Stimulated activated CD4-positive, alpha-beta T cell treated with anti-CD3 and anti-CD28 coated beads, Interleukin-12 subunit alpha, Interleukin-12 subunit beta, amount 100 ng/mL, for 24 hours (primary cell): ENCODE measurements around the gene ADM5.
"Not testable (repeated sequence)": the region's sequence is repeated elsewhere in the genome, so short reads cannot be mapped to it uniquely, and the experiment has no call there.

ENCODE experiments used
- DNase-seq, 2 experiments: peaks; one replicate each; pipeline ENCODE4 v3.0.0-alpha.2; 2020; ENCODE audit warnings: low read depth in 2 of 2

Gene ADM5

GRCh38 chr19:49701271-49701786 lies 11.9 kb downstream of the ADM5 start:
- DNase-seq, result no peak

- no peak for DNase-seq
Observed at GRCh38 chr19:49704888-49705642, 15.7 kb downstream of the ADM5 start.

- DNase-seq, result no peak
Observed at GRCh38 chr19:49705919-49706318, 16.5 kb downstream of the ADM5 start.

GRCh38 chr19:49710372-49710951 lies 21.1 kb downstream of the ADM5 start:
- DNase-seq, result no peak

GRCh38 chr19:49712397-49712859 lies 23.0 kb downstream of the ADM5 start:
- DNase-seq, result no peak

- no peak for DNase-seq
Observed at GRCh38 chr19:49713236-49713845, 23.9 kb downstream of the ADM5 start.

GRCh38 chr19:49716154-49716553 lies 26.8 kb downstream of the ADM5 start:
- DNase-seq, result no peak

- no peak for DNase-seq
Observed at GRCh38 chr19:49718511-49718910, 29.1 kb downstream of the ADM5 start.

GRCh38 chr19:49718991-49719390 lies 29.6 kb downstream of the ADM5 start:
- no peak for DNase-seq

- DNase-seq, result not testable (repeated sequence)
Observed at GRCh38 chr19:49719420-49719819, 30.0 kb downstream of the ADM5 start.

GRCh38 chr19:49727217-49728030 lies 38.0 kb downstream of the ADM5 start:
- no peak for DNase-seq

GRCh38 chr19:49730166-49730565 lies 40.8 kb downstream of the ADM5 start:
- no peak for DNase-seq

GRCh38 chr19:49738268-49738667 lies 48.9 kb downstream of the ADM5 start:
- no peak for DNase-seq

- DNase-seq, result no peak
Observed at GRCh38 chr19:49739098-49739497, 49.7 kb downstream of the ADM5 start.

GRCh38 chr19:49739933-49740332 lies 50.5 kb downstream of the ADM5 start:
- DNase-seq, result no peak
